Body of pancreas (tissue), 4 donors: Measurements from ENCODE around the gene USP32. TPM values are rescaled to one million over a fixed set of nuclear protein-coding genes. Genes with fewer than 3 reads are reported as not detected.
A peak's percentile ranks its signal among the peaks of the same experiment; 100 is the strongest.

Experiments
- ATAC-seq: fragments of 150-250 bp; one replicate; pipeline ENCODE4 v1.9.1; 2016
- DNase-seq, 4 donors: peaks; one replicate each; pipeline ENCODE4 v3.0.0-alpha.2; 2019
- H3K27ac ChIP-seq, 4 donors: fragments of 200-600 bp; sonication (generic); 1 replicate in 3 of 4; 2 replicates in 1 of 4; pipeline versions ENCODE4 v1.5.1 to v1.6.1; 2016 to 2019; ENCODE audit warnings: mild to moderate bottlenecking in 1 of 4, mixed read lengths in 1 of 4, moderate library complexity in 1 of 4
- H3K27me3 ChIP-seq, 2 donors: fragments of 200-600 bp; sonication (generic); one replicate each; pipeline ENCODE4 v1.6.0; 2016; ENCODE audit warnings: mild to moderate bottlenecking in 1 of 2
- H3K36me3 ChIP-seq, 2 donors: fragments of 200-600 bp; sonication (generic); replicated peaks in 1 of 2; 2 replicates each; pipeline ENCODE4 v1.5.1; 2016; ENCODE audit warnings: low read depth in 2 of 2; ENCODE audit not compliant: insufficient read depth in 1 of 2
- H3K4me1 ChIP-seq: fragments of 200-600 bp; sonication (generic); one replicate; pipeline ENCODE4 v1.6.0; 2016
- H3K4me3 ChIP-seq, 2 donors: fragments of 200-600 bp; sonication (generic); 1 replicate in 1 of 2; 2 replicates in 1 of 2; pipeline ENCODE4 v1.5.1; 2016 to 2019
- H3K9me3 ChIP-seq, 3 donors: fragments of 200-600 bp; sonication (generic); 1 replicate in 2 of 3; 2 replicates in 1 of 3; pipeline ENCODE4 v1.5.1; 2016
- POLR2A ChIP-seq, 3 donors: fragments of 450-650 bp; IDR thresholded peaks; one replicate each; pipeline ENCODE4 v1.6.1; 2016; ENCODE audit warnings: antibody characterized with exemption in 3 of 3, mild to moderate bottlenecking in 2 of 3
- WGBS, 2 donors: methylation state at CpG; one replicate each; pipeline ENCODE4 v1.1.5; 2017; 5-methylcytosine and 5-hydroxymethylcytosine counted together
- intact Hi-C: fragments of 100-400 bp; cut with DNase I; formaldehyde crosslinking; loops from one replicate; pipeline ENCODE4 v1.15.1; 2023
- total RNA-seq, 2 donors: library from RNA; depleted of rRNA; stranded (reverse); fragments of >200 nt; gene quantifications; one replicate each; pipeline ENCODE4 v1.1.0, GENCODE V29; 2016
- TF ChIP-seq, protein P1 (sequence below), 7 experiments: fragments of 450-650 bp in 4 of 7; fragments of 200-600 bp in 3 of 7; sonication (generic) in 3 of 7; IDR thresholded peaks; one replicate each; pipeline ENCODE4 v1.5.1; 2016 to 2019; ENCODE audit warnings: antibody characterized with exemption in 7 of 7

The USP32 gene
- total RNA-seq, 2 donors from 2014 or later, result 15.8 to 19.7 TPM

DNA sequence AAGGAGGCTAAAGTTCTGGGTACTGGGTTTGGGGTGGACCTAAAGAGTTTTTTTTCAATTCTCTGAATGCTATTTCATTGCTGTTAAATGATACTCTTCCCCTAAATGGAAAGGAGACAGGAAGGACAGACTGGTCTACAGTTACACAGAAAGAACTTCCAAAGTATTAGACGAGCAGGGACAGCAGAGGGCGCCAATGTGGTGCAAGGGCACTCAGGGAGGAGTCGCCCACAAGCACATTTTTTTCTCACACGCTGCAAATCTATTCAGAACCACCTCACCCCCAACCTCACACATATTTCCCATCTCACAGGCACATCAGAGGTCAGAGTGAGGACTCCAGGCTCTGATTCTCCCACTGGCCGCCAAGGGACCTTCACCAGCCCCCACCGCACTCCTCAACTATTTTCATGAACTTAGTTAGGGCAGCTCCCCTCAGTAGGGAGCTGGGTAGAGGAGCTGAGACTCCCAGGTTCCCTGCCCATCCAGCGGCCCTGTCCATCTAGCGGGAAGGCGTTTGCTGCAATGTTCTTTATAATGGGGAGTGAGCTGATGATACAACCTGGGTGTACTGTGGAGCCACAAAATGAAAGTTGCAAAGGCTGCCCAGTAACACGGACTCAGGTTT, 248.9 kb downstream of the USP32 start:
- 12% methylated on average over 10 of the region's 10 CpGs for WGBS, 2 donors
- intact Hi-C loops, result no loop called here
- H3K36me3 ChIP-seq, result no peaks in the 10 kb centered on the region
- H3K4me1 ChIP-seq, result peaks cover 62% of the 10 kb centered on the region
- no peak overlapping the region for H3K4me3 ChIP-seq
- TF ChIP-seq, protein P1, sequence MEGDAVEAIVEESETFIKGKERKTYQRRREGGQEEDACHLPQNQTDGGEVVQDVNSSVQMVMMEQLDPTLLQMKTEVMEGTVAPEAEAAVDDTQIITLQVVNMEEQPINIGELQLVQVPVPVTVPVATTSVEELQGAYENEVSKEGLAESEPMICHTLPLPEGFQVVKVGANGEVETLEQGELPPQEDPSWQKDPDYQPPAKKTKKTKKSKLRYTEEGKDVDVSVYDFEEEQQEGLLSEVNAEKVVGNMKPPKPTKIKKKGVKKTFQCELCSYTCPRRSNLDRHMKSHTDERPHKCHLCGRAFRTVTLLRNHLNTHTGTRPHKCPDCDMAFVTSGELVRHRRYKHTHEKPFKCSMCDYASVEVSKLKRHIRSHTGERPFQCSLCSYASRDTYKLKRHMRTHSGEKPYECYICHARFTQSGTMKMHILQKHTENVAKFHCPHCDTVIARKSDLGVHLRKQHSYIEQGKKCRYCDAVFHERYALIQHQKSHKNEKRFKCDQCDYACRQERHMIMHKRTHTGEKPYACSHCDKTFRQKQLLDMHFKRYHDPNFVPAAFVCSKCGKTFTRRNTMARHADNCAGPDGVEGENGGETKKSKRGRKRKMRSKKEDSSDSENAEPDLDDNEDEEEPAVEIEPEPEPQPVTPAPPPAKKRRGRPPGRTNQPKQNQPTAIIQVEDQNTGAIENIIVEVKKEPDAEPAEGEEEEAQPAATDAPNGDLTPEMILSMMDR (IDR thresholded peaks at IDR 0.05), result peak; percentile 59 to 87 (median 74)
- TF ChIP-seq POLR2A (IDR thresholded peaks at IDR 0.05), result no peak
- DNase-seq (peak; percentile 88 to 93 (median 92)), ATAC-seq (peak; percentile 71)
- peaks cover 0 to 16% of the 10 kb centered on the region in 2 donors for H3K27me3 ChIP-seq
- H3K9me3 ChIP-seq, result no peaks in the 10 kb centered on the region
- H3K27ac ChIP-seq, result peak overlapping the region in 1 of 4 donors; percentile 47

DNA sequence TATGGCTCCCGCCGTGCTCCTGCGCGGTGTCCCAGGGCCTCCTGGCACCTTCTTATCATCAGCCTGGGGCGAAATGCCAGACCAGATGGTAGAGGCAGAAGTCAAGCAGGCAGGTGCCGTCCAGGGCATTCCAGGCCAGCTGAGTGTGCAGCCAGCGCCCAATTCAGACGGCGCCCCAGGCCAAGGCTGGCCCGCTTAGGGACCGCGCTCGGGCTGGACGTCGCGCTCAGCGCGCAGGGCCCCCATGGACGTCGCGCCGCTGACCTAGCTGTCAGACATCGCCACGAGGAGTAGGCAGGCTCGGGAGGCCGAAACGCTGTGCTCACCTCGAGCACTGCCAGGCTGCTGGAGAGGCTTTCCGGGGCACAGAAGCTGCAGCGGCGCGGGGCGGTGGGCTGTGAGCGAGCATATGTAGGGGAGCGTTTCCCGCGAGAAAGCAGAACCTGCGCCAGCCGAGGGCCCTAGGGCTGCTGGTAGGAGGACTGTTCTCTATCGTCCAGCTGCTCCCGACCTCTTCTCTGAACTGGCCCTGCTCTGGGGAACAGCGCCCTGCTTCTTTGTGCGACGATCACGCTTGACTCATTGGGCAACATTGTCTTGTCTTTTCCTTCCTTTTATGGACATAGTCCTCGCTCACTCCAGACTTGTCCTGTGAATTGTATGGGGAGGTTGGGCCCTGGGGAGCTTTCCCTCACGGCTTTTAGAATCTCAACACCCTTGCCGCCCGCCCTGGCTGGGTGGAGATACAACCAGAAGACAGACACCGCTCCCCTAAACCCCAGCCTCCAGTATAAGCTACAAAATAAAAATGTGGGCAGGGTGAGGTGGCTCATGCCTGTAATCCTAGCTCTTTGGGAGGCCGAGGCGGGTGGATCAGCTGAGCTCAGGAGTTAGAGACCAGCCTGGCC, 250.6 kb downstream of the USP32 start:
- DNase-seq (peak; percentile 81 to 92 (median 87)), ATAC-seq (peak; percentile 63)
- Histone ChIP-seq H3K27me3 (peaks cover 0 to 16% of the 10 kb centered on the region in 2 donors), H3K27ac (no peak overlapping the region), H3K4me1 (peaks cover 46% of the 10 kb centered on the region), H3K36me3 (no peaks in the 10 kb centered on the region), H3K4me3 (no peak overlapping the region), H3K9me3 (no peaks in the 10 kb centered on the region)
- WGBS, 2 donors, result 11 to 21% methylated on average over 14 to 52 of the region's 52 CpGs
- TF ChIP-seq, protein P1 (IDR thresholded peaks at IDR 0.05), result no peak
- peak in 1 of 3 donors; percentile 7 for TF ChIP-seq POLR2A (IDR thresholded peaks at IDR 0.05)
- intact Hi-C loops, result no loop called here

DNA sequence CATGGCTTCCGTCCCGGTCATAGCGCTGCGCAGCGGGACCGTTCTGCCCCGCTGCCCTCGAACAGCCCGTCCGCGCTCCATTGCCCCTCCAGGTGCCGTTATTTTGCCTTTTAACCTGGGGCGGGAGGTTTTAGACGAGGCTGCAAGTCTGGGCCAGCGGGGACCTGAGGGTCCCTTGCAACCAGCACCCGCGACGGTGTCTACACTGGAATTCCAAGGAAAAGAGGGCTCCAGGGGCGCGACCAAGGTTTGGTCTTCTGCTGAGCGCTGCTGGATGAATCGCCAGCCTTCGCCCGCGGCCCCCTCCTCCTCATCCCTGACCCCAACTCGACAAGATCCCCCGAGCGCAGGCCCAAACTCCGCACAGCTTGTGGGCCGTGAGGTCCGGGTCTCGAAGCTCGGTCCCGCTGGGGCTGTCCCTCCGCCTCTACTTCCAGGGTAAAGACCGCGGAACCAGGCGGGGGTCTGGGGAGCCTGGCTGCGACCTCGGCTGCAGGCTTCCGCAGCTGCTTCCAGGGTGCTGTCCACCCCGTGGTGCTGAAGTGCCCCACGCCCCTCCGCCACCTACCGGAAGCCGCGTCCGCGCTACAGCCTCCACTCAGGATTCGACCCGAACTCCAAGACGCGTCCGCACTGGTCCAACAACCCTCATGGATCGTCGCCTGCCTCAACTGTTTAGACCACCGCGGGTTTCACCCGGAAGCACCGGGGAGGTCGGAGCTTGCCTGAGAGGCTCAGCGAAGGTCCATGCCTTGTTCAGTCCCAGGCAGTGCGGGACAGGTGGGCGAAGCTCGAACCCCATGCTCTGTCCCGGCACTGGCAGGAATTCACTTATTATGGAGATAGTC, 252.3 kb downstream of the USP32 start:
- Histone ChIP-seq H3K4me1 (peaks cover 49% of the 10 kb centered on the region), H3K27ac (no peak overlapping the region), H3K9me3 (no peaks in the 10 kb centered on the region), H3K4me3 (no peak overlapping the region), H3K27me3 (peaks cover 0 to 16% of the 10 kb centered on the region in 2 donors), H3K36me3 (no peaks in the 10 kb centered on the region)
- WGBS, 2 donors, result 6 to 10% methylated on average over 8 to 65 of the region's 66 CpGs
- TF ChIP-seq, protein P1 (IDR thresholded peaks at IDR 0.05), result peak; percentile 39 to 79 (median 58)
- no peak for TF ChIP-seq POLR2A (IDR thresholded peaks at IDR 0.05)
- DNase-seq (peak; percentile 71 to 81 (median 78)), ATAC-seq (peak; percentile 34)
- intact Hi-C loops, result no loop called here

DNA sequence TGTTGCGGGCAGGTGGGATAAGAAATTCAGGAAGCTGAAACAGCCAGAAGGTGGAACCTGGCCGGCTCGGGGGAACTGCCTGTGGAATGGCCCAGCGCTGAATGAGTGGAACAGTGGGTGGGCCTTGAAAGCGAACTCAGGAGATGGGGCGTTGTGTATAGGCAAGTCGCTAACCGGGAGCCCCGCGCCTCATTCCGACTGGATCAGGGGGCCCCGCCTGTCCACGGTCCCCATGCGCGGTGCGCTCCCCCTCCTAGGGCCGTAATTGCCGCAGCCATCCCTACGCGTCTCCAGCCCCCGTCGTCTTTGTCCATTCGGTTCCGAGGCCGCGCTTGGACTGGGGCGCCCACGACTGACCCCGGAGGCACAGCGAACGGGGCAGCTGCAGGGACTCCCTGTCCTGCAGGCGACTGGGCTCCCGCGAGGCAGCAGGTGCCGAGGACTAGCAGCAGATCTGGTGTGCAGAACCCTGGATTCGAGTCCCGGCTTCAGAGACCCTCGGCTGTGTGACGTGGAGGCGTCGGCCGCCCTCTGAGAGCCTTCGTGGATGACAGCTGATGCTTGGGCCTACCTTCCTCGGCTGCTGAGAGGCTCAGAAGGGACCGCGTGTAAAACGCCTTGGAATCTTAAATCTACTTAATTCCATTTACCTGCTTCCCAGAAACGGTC, 253.0 kb downstream of the USP32 start:
- H3K27ac ChIP-seq, result no peak overlapping the region
- ATAC-seq (no peak), DNase-seq (no peak)
- H3K4me3 ChIP-seq, result no peak overlapping the region
- no peaks in the 10 kb centered on the region for H3K36me3 ChIP-seq
- peaks cover 57% of the 10 kb centered on the region for H3K4me1 ChIP-seq
- no peaks in the 10 kb centered on the region for H3K9me3 ChIP-seq
- TF ChIP-seq, protein P1 (IDR thresholded peaks at IDR 0.05), result no peak
- no peak for TF ChIP-seq POLR2A (IDR thresholded peaks at IDR 0.05)
- intact Hi-C loops, result no loop called here
- H3K27me3 ChIP-seq, result peaks cover 0 to 16% of the 10 kb centered on the region in 2 donors
- 12 to 33% methylated on average over 6 to 48 of the region's 48 CpGs for WGBS, 2 donors
